Renal cortex interstitium (tissue), 11 donors: ENCODE data around the gene GPSM1. TPM values are rescaled to one million over a fixed set of nuclear protein-coding genes. Genes with fewer than 3 reads are reported as not detected.
A peak's percentile ranks its signal among the peaks of the same experiment; 100 is the strongest.
"Not testable (repeated sequence)": the region's sequence is repeated elsewhere in the genome, so short reads cannot be mapped to it uniquely, and the experiment has no call there.

Experiments used
- DNase-seq, 11 donors: peaks; one replicate each; pipeline ENCODE4 v3.0.0-alpha.2; 2013; ENCODE audit warnings: low read depth in 9 of 11, low spot score in 4 of 11; ENCODE audit errors: extremely low read depth in 1 of 11
- polyA plus RNA-seq, 3 donors: library from polyadenylated mRNA; unstranded; fragments of 120-200 nt; gene quantifications; one replicate each; pipeline ENCODE4 v1.2.1, GENCODE V29; 2013; ENCODE audit not compliant: insufficient read length in 3 of 3

Gene GPSM1
- polyA plus RNA-seq, 3 donors, result 28.2 to 48.1 (median 47.2) TPM

- no peak for DNase-seq
Measured at GRCh38 chr9:136348691-136349090, 21.4 kb downstream of the GPSM1 start.

- no peak for DNase-seq
Measured at GRCh38 chr9:136349546-136349945, 22.2 kb downstream of the GPSM1 start.

- DNase-seq, result no peak
Measured at GRCh38 chr9:136351252-136351800, 24.0 kb downstream of the GPSM1 start.

- DNase-seq, result not testable (repeated sequence)
Measured at GRCh38 chr9:136351868-136352267, 24.5 kb downstream of the GPSM1 start.

GRCh38 chr9:136352682-136353081 is 25.3 kb downstream of the GPSM1 start:
- DNase-seq, result peak in 2 of 11 donors; percentile 43 to 63

GRCh38 chr9:136353088-136353487 is 25.7 kb downstream of the GPSM1 start:
- no peak for DNase-seq

GRCh38 chr9:136353757-136354488 is 26.6 kb downstream of the GPSM1 start:
- DNase-seq, result no peak

GRCh38 chr9:136354592-136355085 is 27.3 kb downstream of the GPSM1 start:
- no peak for DNase-seq

GRCh38 chr9:136355616-136356557 is 28.5 kb downstream of the GPSM1 start:
- no peak for DNase-seq

GRCh38 chr9:136357202-136357725 is 29.9 kb downstream of the GPSM1 start:
- DNase-seq, result no peak

- DNase-seq, result no peak
Measured at GRCh38 chr9:136358016-136358415, 30.7 kb downstream of the GPSM1 start.

- DNase-seq, result no peak
Measured at GRCh38 chr9:136358888-136359287, 31.5 kb downstream of the GPSM1 start.

- DNase-seq, result no peak
Measured at GRCh38 chr9:136359774-136360718, 32.7 kb downstream of the GPSM1 start.

GRCh38 chr9:136361047-136361753 is 33.9 kb downstream of the GPSM1 start:
- DNase-seq, result no peak

GRCh38 chr9:136361754-136362449 is 34.6 kb downstream of the GPSM1 start:
- DNase-seq, result no peak

- no peak for DNase-seq
Measured at GRCh38 chr9:136362450-136362784, 35.1 kb downstream of the GPSM1 start.
